Cardiac atrium fibroblast (primary cell): ENCODE results near the gene WDR87. TPM values are rescaled to one million over a fixed set of nuclear protein-coding genes. Genes with fewer than 3 reads are reported as not detected.

Experiments
- total RNA-seq: library from RNA; depleted of rRNA; stranded (reverse); fragments of >200 nt; gene quantifications from 2 replicates; pipeline ENCODE4 v1.2.3, GENCODE V29; 2015

WDR87 gene
- total RNA-seq, result not detected in 2 replicates

GRCh38 chr19:37905946-37906868 is at the start of gene WDR87:
WDR87 (minus strand) TSS chr19:37906594; CDS start chr19:37898239, 8,355 bp downstream.

GRCh38 chr19:37906869-37907734 is 708 bp upstream of the WDR87 start, which contains the start of gene SIPA1L3:
SIPA1L3 (plus strand) TSS chr19:37907208; CDS start chr19:38081566, 174,358 bp downstream.

Other genes with a start within 250 kb of the WDR87 start
- 2.0 and 2.9 TPM in 2 replicates for gene ZNF607, start 186.8 kb downstream of the WDR87 start, total RNA-seq
- gene ZNF573, start 127.0 kb downstream of the WDR87 start, total RNA-seq, result 5.5 and 11.7 TPM in 2 replicates
- gene SIPA1L3, start 614 bp upstream of the WDR87 start, total RNA-seq, result 8.3 and 15.9 TPM in 2 replicates